K562 (cell line): Measurements from ENCODE around the gene OBSCN. TPM values are rescaled to one million over a fixed set of nuclear protein-coding genes. Genes with fewer than 3 reads are reported as not detected.
A peak's percentile ranks its signal among the peaks of the same experiment; 100 is the strongest.

ENCODE experiments used
- ARID2 ChIP-seq: fragments of 450-650 bp; IDR thresholded peaks from 2 replicates; pipeline ENCODE4 v1.6.1; 2017; ENCODE audit warnings: antibody characterized with exemption, mild to moderate bottlenecking
- BCOR ChIP-seq: fragments of 450-650 bp; IDR thresholded peaks from 2 replicates; pipeline ENCODE4 v1.6.1; 2016
- BRD4 ChIP-seq: fragments of 200-600 bp; sonication (generic); IDR thresholded peaks from 2 replicates; pipeline ENCODE4 v1.6.1; 2017; ENCODE audit warnings: inconsistent platforms
- C11orf30 ChIP-seq: fragments of 450-650 bp; IDR thresholded peaks from 2 replicates; pipeline ENCODE4 v1.6.1; 2016; ENCODE audit warnings: low read depth, mild to moderate bottlenecking
- CXXC5 ChIP-seq: fragments of 250-450 bp; sonication (Bioruptor Pico); IDR thresholded peaks from 2 replicates; pipeline ENCODE4 v1.8.0; 2022; ENCODE audit warnings: inconsistent platforms, mild to moderate bottlenecking, moderate library complexity
- HES1 ChIP-seq: fragments of 450-650 bp; IDR thresholded peaks from 2 replicates; pipeline ENCODE4 v1.6.1; 2016; ENCODE audit warnings: low read depth, mild to moderate bottlenecking, moderate library complexity
- HOXB6 ChIP-seq: fragments of 250-450 bp; sonication (Bioruptor Pico); IDR thresholded peaks from 2 replicates; pipeline ENCODE4 v1.5.1; 2022; ENCODE audit warnings: mild to moderate bottlenecking, borderline replicate concordance
- ID3 ChIP-seq, 2 experiments: fragments of 250-450 bp in 1 of 2; fragments of 450-650 bp in 1 of 2; sonication (Bioruptor Pico) in 1 of 2; IDR thresholded peaks; 2 replicates each; pipeline versions ENCODE4 v1.6.1 to v1.8.0; 2016 to 2021; ENCODE audit warnings: mild to moderate bottlenecking in 2 of 2, moderate library complexity in 2 of 2, missing compliant biosample characterization in 1 of 2, missing genetic modification characterization in 1 of 2
- MCM7 ChIP-seq, 2 experiments: fragments of 450-650 bp; IDR thresholded peaks; 2 replicates each; pipeline ENCODE4 v1.6.1; 2016 to 2018
- RNF2 ChIP-seq: sonication (generic); IDR thresholded peaks from 2 replicates; pipeline ENCODE4 v1.6.1; 2016
- UBTF ChIP-seq, 2 experiments: IDR thresholded peaks; 2 replicates each; pipeline ENCODE4 v1.6.1; 2012; ENCODE audit warnings: improper control_type of control experiment in 2 of 2, low read depth in 2 of 2, low read length in 2 of 2, borderline replicate concordance in 1 of 2
- ZBTB2 ChIP-seq: fragments of 450-650 bp; IDR thresholded peaks from 2 replicates; pipeline ENCODE4 v1.6.1; 2016; ENCODE audit warnings: antibody characterized with exemption
- ZNF3 ChIP-seq: fragments of 250-450 bp; sonication (Bioruptor Pico); IDR thresholded peaks from 2 replicates; pipeline ENCODE4 v1.5.0; 2021; ENCODE audit warnings: mild to moderate bottlenecking, moderate library complexity
- ZNF707 ChIP-seq: fragments of 250-450 bp; sonication (Bioruptor Pico); conservative IDR thresholded peaks from 2 replicates; pipeline ENCODE4 v1.8.0; 2022; ENCODE audit warnings: inconsistent platforms, mild to moderate bottlenecking, moderate library complexity
- ZNF75A ChIP-seq: fragments of 450-650 bp; formaldehyde crosslinking; IDR thresholded peaks from 2 replicates; pipeline ENCODE4 v1.4.0; 2020; ENCODE audit warnings: mild to moderate bottlenecking
- ZNF778 ChIP-seq: fragments of 450-650 bp; formaldehyde crosslinking; IDR thresholded peaks from 2 replicates; pipeline ENCODE4 v1.4.0; 2020; ENCODE audit warnings: mild to moderate bottlenecking, moderate library complexity
- polyA plus RNA-seq, 8 experiments: library from polyadenylated mRNA; depleted of rRNA in 4 of 8; stranded (reverse) in 5 of 8; unstranded in 3 of 8; fragments of >200 nt; fragmentation: Nextera tagmentation in 2 of 8; fragmentation: Illumina TruSeq in 1 of 8; extraction: Ambion mirVana in 2 of 8; extraction: Trizol in 1 of 8; gene quantifications; 2 replicates each; pipeline versions ENCODE4 v1.2.1 to v1.2.3, GENCODE V29; 2011 to 2014; ENCODE audit warnings: inconsistent platforms in 1 of 8, missing spikeins in 1 of 8
- total RNA-seq, 7 experiments: library from RNA; depleted of rRNA in 6 of 7; stranded (reverse); fragments of >200 nt in 6 of 7; fragmentation: Illumina TruSeq in 2 of 7; extraction: Trizol in 2 of 7; gene quantifications; 2 replicates each; pipeline versions ENCODE4 v1.2.1 to v1.2.3, GENCODE V29; 2011 to 2021; ENCODE audit warnings: low replicate concordance in 1 of 7
- TF ChIP-seq, protein P1 (sequence below): sonication (generic); formaldehyde crosslinking; IDR thresholded peaks from 2 replicates; pipeline ENCODE4 v1.8.1; 2023; ENCODE audit warnings: mild to moderate bottlenecking, missing genetic modification reagents

OBSCN gene
- total and polyA plus RNA-seq, 9 of the 15 experiments (the other 6 are each of a cell fraction or from before 2014, with no cell fraction given): 0.18 to 19.7 (median 3.6) TPM

DNA sequence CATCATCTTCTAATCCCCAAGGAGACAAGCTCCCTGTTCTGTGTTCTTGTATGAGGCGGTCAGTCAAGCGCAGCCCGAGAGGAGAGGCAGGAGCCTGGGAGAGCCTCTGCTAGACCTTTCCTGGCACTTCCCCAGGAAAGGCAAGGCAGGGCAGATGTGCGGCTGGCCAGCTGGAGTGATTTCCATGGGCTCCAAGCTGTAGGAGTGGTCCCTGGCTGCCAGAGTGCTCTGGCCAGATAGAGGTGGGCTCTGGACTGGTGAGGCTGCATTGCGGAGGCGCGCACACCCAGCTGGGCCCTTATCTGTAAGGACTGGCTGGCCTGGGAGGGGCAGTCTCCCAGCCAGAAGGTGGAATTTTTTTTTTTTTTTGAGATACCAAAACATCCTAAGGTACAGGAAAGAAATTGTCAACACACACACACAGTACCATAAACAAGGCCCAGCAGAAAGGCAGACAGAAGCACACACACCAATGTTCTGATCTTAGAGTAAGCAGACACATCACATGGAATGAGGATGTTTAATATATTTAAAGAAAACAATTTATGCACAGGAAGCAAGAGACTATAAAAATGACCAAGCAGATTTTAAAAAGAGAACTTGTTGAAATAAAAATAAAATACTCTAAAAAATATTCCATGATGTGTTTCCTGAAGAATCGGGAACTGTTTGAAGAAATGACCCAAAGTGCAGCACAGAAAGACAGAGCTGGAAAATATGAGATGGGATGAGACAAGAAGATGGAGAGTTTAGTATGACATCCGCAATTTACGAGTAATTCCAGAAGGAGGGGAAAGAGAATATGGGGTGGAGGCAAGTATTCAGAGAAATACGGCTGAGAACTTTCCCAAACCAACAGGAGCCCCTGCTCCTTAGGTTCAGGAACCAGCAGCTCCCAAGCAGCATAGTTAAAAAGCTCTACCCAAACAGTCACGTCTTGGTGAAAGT, 28.8 kb upstream of the OBSCN start (continued):
- TF ChIP-seq, protein P1, sequence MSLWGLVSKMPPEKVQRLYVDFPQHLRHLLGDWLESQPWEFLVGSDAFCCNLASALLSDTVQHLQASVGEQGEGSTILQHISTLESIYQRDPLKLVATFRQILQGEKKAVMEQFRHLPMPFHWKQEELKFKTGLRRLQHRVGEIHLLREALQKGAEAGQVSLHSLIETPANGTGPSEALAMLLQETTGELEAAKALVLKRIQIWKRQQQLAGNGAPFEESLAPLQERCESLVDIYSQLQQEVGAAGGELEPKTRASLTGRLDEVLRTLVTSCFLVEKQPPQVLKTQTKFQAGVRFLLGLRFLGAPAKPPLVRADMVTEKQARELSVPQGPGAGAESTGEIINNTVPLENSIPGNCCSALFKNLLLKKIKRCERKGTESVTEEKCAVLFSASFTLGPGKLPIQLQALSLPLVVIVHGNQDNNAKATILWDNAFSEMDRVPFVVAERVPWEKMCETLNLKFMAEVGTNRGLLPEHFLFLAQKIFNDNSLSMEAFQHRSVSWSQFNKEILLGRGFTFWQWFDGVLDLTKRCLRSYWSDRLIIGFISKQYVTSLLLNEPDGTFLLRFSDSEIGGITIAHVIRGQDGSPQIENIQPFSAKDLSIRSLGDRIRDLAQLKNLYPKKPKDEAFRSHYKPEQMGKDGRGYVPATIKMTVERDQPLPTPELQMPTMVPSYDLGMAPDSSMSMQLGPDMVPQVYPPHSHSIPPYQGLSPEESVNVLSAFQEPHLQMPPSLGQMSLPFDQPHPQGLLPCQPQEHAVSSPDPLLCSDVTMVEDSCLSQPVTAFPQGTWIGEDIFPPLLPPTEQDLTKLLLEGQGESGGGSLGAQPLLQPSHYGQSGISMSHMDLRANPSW (CRISPR knock-in tag): peak; percentile 24; the same call in 1 of the 2 replicates
- TF ChIP-seq ARID2 (no peak), ZNF778 (no peak), CXXC5 (CRISPR knock-in tag) (peak; percentile 96), BRD4 (no peak), BCOR (peak; percentile 86), RNF2 (peak; percentile 59; the same call in 1 of the 2 replicates), ID3 (CRISPR knock-in tag; IDR thresholded peaks at IDR 0.05) (no peak), ID3 (tag; IDR thresholded peaks at IDR 0.05) (no peak), C11orf30 (peak; percentile 44; the same call in 1 of the 2 replicates), HES1 (0 out of 2 replicates have a peak, but pooled peaks have one; percentile 29), ZNF707 (CRISPR knock-in tag) (no peak), ZBTB2 (peak; percentile 75), ZNF75A (no peak), HOXB6 (CRISPR knock-in tag) (no peak), MCM7 (IDR thresholded peaks at IDR 0.05) (no peak), ZNF3 (CRISPR knock-in tag) (no peak), UBTF (IDR thresholded peaks at IDR 0.05; ENCODE audit: borderline replicate concordance in 1 of 2, low read depth in 2 of 2, low read length in 2 of 2) (no peak)
